Neural crest cell (in vitro differentiated cells): ENCODE results near the gene POLG2. TPM values are rescaled to one million over a fixed set of nuclear protein-coding genes. Genes with fewer than 3 reads are reported as not detected.
"Not testable (repeated sequence)": the region's sequence is repeated elsewhere in the genome, so short reads cannot be mapped to it uniquely, and the experiment has no call there.

Experiments
- DNase-seq: peaks from one replicate; pipeline ENCODE4 v3.0.0; 2021; ENCODE audit warnings: low read depth, mixed read lengths, low spot score
- H3K27ac Mint-ChIP-seq: one replicate; pipeline ENCODE4 v1.8.0; 2021; ENCODE audit warnings: mild to moderate bottlenecking, mixed read lengths; ENCODE audit not compliant: unreplicated experiment
- H3K27me3 Mint-ChIP-seq: 2 replicates; pipeline ENCODE4 v1.8.0; 2021; ENCODE audit warnings: low read depth, mild to moderate bottlenecking, mixed read lengths
- H3K36me3 Mint-ChIP-seq: 2 replicates; pipeline ENCODE4 v1.8.0; 2021; ENCODE audit warnings: low read depth, mild to moderate bottlenecking, mixed read lengths
- H3K4me1 Mint-ChIP-seq: 2 replicates; pipeline ENCODE4 v1.8.0; 2021; ENCODE audit warnings: mixed read lengths
- H3K4me3 Mint-ChIP-seq: one replicate; pipeline ENCODE4 v1.8.0; 2021; ENCODE audit warnings: mild to moderate bottlenecking, mixed read lengths
- H3K9me3 Mint-ChIP-seq: 2 replicates; pipeline ENCODE4 v1.8.0; 2021; ENCODE audit warnings: mixed read lengths
- CTCF ChIP-seq: fragments of 200-600 bp; sonication (generic); conservative IDR thresholded peaks from 2 replicates; pipeline ENCODE4 v1.5.0; 2021; ENCODE audit warnings: antibody characterized with exemption, mild to moderate bottlenecking
- total RNA-seq: library from RNA; stranded (reverse); gene quantifications from 2 replicates; pipeline ENCODE4 v1.2.1, GENCODE V29; 2021

Gene POLG2
- total RNA-seq, 1 donor from 2014 or later: 28.6 TPM

GRCh38 chr17:64498308-64499203 lies 1.7 kb upstream of the POLG2 start:
- Mint-ChIP-seq H3K4me1 (peaks cover 72% of the 10 kb centered on the region), H3K36me3 (peaks cover 37% of the 10 kb centered on the region)

GRCh38 chr17:64497565-64498035 lies 746 bp upstream of the POLG2 start:
- peak overlapping the region; percentile 99 for H3K4me3 Mint-ChIP-seq
- H3K27me3 Mint-ChIP-seq: peaks cover 22% of the 10 kb centered on the region
- H3K36me3 Mint-ChIP-seq: peaks cover 28% of the 10 kb centered on the region
- H3K4me1 Mint-ChIP-seq: peaks cover 64% of the 10 kb centered on the region
- no peaks in the 10 kb centered on the region for H3K9me3 Mint-ChIP-seq
- no peak for DNase-seq
- H3K27ac Mint-ChIP-seq: peak overlapping the region; percentile 99
- TF ChIP-seq CTCF: no peak

More at GRCh38 chr17:64498308-64499203, 1.7 kb upstream of the POLG2 start:
- no peak for TF ChIP-seq CTCF
- H3K27me3 Mint-ChIP-seq: peaks cover 24% of the 10 kb centered on the region
- DNase-seq: no peak
- peak overlapping the region; percentile 99 for H3K4me3 Mint-ChIP-seq
- H3K27ac Mint-ChIP-seq: no peak overlapping the region
- H3K9me3 Mint-ChIP-seq: no peaks in the 10 kb centered on the region

- DNase-seq: no peak
- TF ChIP-seq CTCF: no peak
- Mint-ChIP-seq H3K4me1 (peaks cover 55% of the 10 kb centered on the region), H3K36me3 (peaks cover 21% of the 10 kb centered on the region), H3K27me3 (peaks cover 16% of the 10 kb centered on the region), H3K9me3 (no peaks in the 10 kb centered on the region), H3K27ac (peak overlapping the region; percentile 99), H3K4me3 (peak overlapping the region; percentile 99)
Observed at GRCh38 chr17:64496348-64496785, 487 bp downstream of the POLG2 start.

- H3K4me3 Mint-ChIP-seq: peak overlapping the region; percentile 99
- H3K27me3 Mint-ChIP-seq: peaks cover 12% of the 10 kb centered on the region
- not testable (repeated sequence) for H3K9me3 Mint-ChIP-seq, H3K27ac Mint-ChIP-seq, DNase-seq
- peaks cover 18% of the 10 kb centered on the region for H3K36me3 Mint-ChIP-seq
- H3K4me1 Mint-ChIP-seq: peaks cover 50% of the 10 kb centered on the region
Observed at GRCh38 chr17:64495300-64495699, 1.6 kb downstream of the POLG2 start.

- peak overlapping the region; percentile 76 for H3K4me3 Mint-ChIP-seq
- H3K27ac Mint-ChIP-seq: no peak overlapping the region
- peaks cover 12% of the 10 kb centered on the region for H3K27me3 Mint-ChIP-seq
- H3K9me3 Mint-ChIP-seq: no peaks in the 10 kb centered on the region
- peaks cover 16% of the 10 kb centered on the region for H3K36me3 Mint-ChIP-seq
- DNase-seq: no peak
- TF ChIP-seq CTCF: no peak
- peaks cover 44% of the 10 kb centered on the region for H3K4me1 Mint-ChIP-seq
Observed at GRCh38 chr17:64494121-64494520, 2.7 kb downstream of the POLG2 start.

GRCh38 chr17:64492481-64493109 lies 4.3 kb downstream of the POLG2 start:
- no peak for DNase-seq
- peak; percentile 60 for TF ChIP-seq CTCF
- Mint-ChIP-seq H3K9me3 (no peaks in the 10 kb centered on the region), H3K27ac (no peak overlapping the region), H3K27me3 (peaks cover 12% of the 10 kb centered on the region), H3K4me1 (peaks cover 31% of the 10 kb centered on the region), H3K36me3 (peaks cover 16% of the 10 kb centered on the region), H3K4me3 (peak overlapping the region; percentile 71)
